H1 (cell line): Measurements from ENCODE around the gene ST6GALNAC2. TPM values are rescaled to one million over a fixed set of nuclear protein-coding genes. Genes with fewer than 3 reads are reported as not detected.

Experiments
- CTCF ChIA-PET: fragments of 300-600 bp; sonication (Branson Sonifier 250); formaldehyde crosslinking; loops from one replicate; lab custom pipeline; 2021; ENCODE audit not compliant: partially characterized antibody; lab: Charles Lee
- POLR2A ChIA-PET: fragments of 300-600 bp; sonication (Branson Sonifier 250); formaldehyde crosslinking; loops from one replicate; lab custom pipeline; 2021; ENCODE audit warnings: inconsistent platforms; ENCODE audit not compliant: partially characterized antibody; lab: Charles Lee
- DNase-seq, 2 experiments: peaks; one replicate each; pipeline versions ENCODE4 v3.0.0 to v3.0.0-alpha.2; 2010 to 2022; ENCODE audit warnings: low spot score in 2 of 2, low read depth in 1 of 2, mixed read lengths in 1 of 2
- FAIRE-seq: peaks from 2 replicates; lab custom pipeline; 2011; peaks lifted over from hg19 to GRCh38; lab: Jason Lieb, UNC
- H2AFZ ChIP-seq: 2 replicates; pipeline ENCODE4 v1.8.1; 2012; ENCODE audit warnings: low read length, inconsistent platforms
- H2AK5ac ChIP-seq: 2 replicates; pipeline ENCODE4 v1.6.1; 2013; ENCODE audit warnings: low read depth, low read length
- H2BK120ac ChIP-seq: replicated peaks from 2 replicates; pipeline ENCODE3; 2013; ENCODE audit warnings: low read depth, low read length, inconsistent platforms
- H2BK12ac ChIP-seq: 2 replicates; pipeline ENCODE4 v1.6.1; 2013; ENCODE audit warnings: low read depth, low read length
- H2BK15ac ChIP-seq: 2 replicates; pipeline ENCODE4 v1.6.1; 2013; ENCODE audit warnings: low read length
- H2BK20ac ChIP-seq: 2 replicates; pipeline ENCODE4 v1.6.1; 2013; ENCODE audit warnings: low read length
- H2BK5ac ChIP-seq: 2 replicates; pipeline ENCODE4 v1.6.1; 2013; ENCODE audit warnings: low read depth, low read length
- H3K14ac ChIP-seq: 2 replicates; pipeline ENCODE4 v1.6.1; 2013; ENCODE audit warnings: inconsistent platforms; ENCODE audit not compliant: insufficient read length
- H3K18ac ChIP-seq: 2 replicates; pipeline ENCODE4 v1.6.1; 2013; ENCODE audit warnings: low read length; ENCODE audit errors: extremely low read depth
- H3K23ac ChIP-seq: 2 replicates; pipeline ENCODE4 v1.6.1; 2013; ENCODE audit warnings: inconsistent platforms; ENCODE audit not compliant: insufficient read length
- H3K23me2 ChIP-seq: 2 replicates; pipeline ENCODE4 v1.6.1; 2013; ENCODE audit warnings: low read depth, low read length
- H3K27ac ChIP-seq: 2 replicates; pipeline ENCODE4 v1.6.1; 2011; ENCODE audit warnings: low read depth, low read length, inconsistent platforms
- H3K27me3 ChIP-seq, 4 experiments: replicated peaks in 1 of 4; 1 replicate in 1 of 4; 2 replicates in 3 of 4; pipeline versions ENCODE4 v1.6.1 to v1.8.1; 2011 to 2013; ENCODE audit warnings: low read length in 3 of 4, mild to moderate bottlenecking in 3 of 4, inconsistent platforms in 2 of 4, mixed read lengths in 2 of 4, moderate library complexity in 1 of 4; ENCODE audit not compliant: control insufficient read depth in 3 of 4, insufficient read depth in 3 of 4; ENCODE audit errors: extremely low read depth in 1 of 4
- H3K36me3 ChIP-seq, 4 experiments: 2 replicates each; pipeline versions ENCODE4 v1.6.1 to v1.8.1; 2011 to 2013; ENCODE audit warnings: mild to moderate bottlenecking in 4 of 4, low read length in 3 of 4, moderate library complexity in 2 of 4, control low read depth in 1 of 4, inconsistent platforms in 1 of 4; ENCODE audit not compliant: insufficient read depth in 4 of 4, control insufficient read depth in 2 of 4
- H3K4ac ChIP-seq: replicated peaks from 2 replicates; pipeline ENCODE3; 2013; ENCODE audit warnings: low read length, low read depth, mixed read lengths, inconsistent platforms; ENCODE audit not compliant: insufficient read length
- H3K4me1 ChIP-seq, 4 experiments: replicated peaks in 1 of 4; 1 replicate in 1 of 4; 2 replicates in 3 of 4; pipeline versions ENCODE4 v1.6.1 to v1.8.1; 2011 to 2013; ENCODE audit warnings: low read length in 3 of 4, inconsistent platforms in 2 of 4, mixed read lengths in 1 of 4; ENCODE audit not compliant: insufficient read depth in 4 of 4, control insufficient read depth in 3 of 4
- H3K4me2 ChIP-seq, 2 experiments: 2 replicates each; pipeline versions ENCODE4 v1.6.1 to v1.8.1; 2011 to 2013; ENCODE audit warnings: low read depth in 2 of 2, low read length in 2 of 2, control low read depth in 1 of 2, inconsistent platforms in 1 of 2, mild to moderate bottlenecking in 1 of 2; ENCODE audit not compliant: insufficient read depth in 1 of 2
- H3K4me3 ChIP-seq, 4 experiments: fragments of 200-600, 300-600 bp in 1 of 4; sonication (generic), shearing (Covaris generic), sonication (Bioruptor Twin) in 1 of 4; 2 replicates each; pipeline versions ENCODE4 v1.5.1 to v1.8.1; 2011 to 2016; ENCODE audit warnings: low read length in 4 of 4, low read depth in 3 of 4, control low read depth in 2 of 4, inconsistent platforms in 2 of 4, mild to moderate bottlenecking in 2 of 4, mixed read lengths in 1 of 4, moderate library complexity in 1 of 4; ENCODE audit not compliant: insufficient read depth in 2 of 4; ENCODE audit errors: extremely low read depth in 1 of 4
- H3K56ac ChIP-seq: replicated peaks from 2 replicates; pipeline ENCODE3; 2013; ENCODE audit warnings: low read depth, mild to moderate bottlenecking, mixed read lengths, low read length, inconsistent platforms; ENCODE audit not compliant: insufficient read length
- H3K79me1 ChIP-seq: 2 replicates; pipeline ENCODE4 v1.6.1; 2013; ENCODE audit warnings: low read depth, low read length, control low read depth
- H3K79me2 ChIP-seq, 2 experiments: 2 replicates each; pipeline versions ENCODE4 v1.6.1 to v1.8.1; 2012 to 2013; ENCODE audit warnings: low read length in 2 of 2, mild to moderate bottlenecking in 2 of 2, inconsistent platforms in 1 of 2; ENCODE audit not compliant: insufficient read depth in 2 of 2, control insufficient read depth in 1 of 2
- H3K9ac ChIP-seq, 4 experiments: replicated peaks in 1 of 4; 1 replicate in 1 of 4; 2 replicates in 3 of 4; pipeline versions ENCODE4 v1.6.1 to v1.8.1; 2011 to 2013; ENCODE audit warnings: low read depth in 3 of 4, low read length in 3 of 4, control low read depth in 2 of 4, mild to moderate bottlenecking in 2 of 4, moderate library complexity in 2 of 4, inconsistent platforms in 1 of 4; ENCODE audit errors: extremely low read depth in 1 of 4
- H3K9me3 ChIP-seq, 2 experiments: 2 replicates each; pipeline versions ENCODE4 v1.6.1 to v1.8.1; 2012 to 2013; ENCODE audit warnings: mild to moderate bottlenecking in 2 of 2, moderate library complexity in 2 of 2, control low read depth in 1 of 2, inconsistent platforms in 1 of 2, low read depth in 1 of 2, low read length in 1 of 2, mixed read lengths in 1 of 2; ENCODE audit not compliant: insufficient read depth in 2 of 2
- H4K20me1 ChIP-seq, 2 experiments: replicated peaks in 1 of 2; 2 replicates each; pipeline versions ENCODE3 to v1.8.1; 2011 to 2013; ENCODE audit warnings: inconsistent platforms in 2 of 2, low read length in 2 of 2, mild to moderate bottlenecking in 1 of 2; ENCODE audit not compliant: insufficient read depth in 2 of 2, control insufficient read depth in 1 of 2
- H4K5ac ChIP-seq: 2 replicates; pipeline ENCODE4 v1.6.1; 2013; ENCODE audit warnings: low read length, low read depth, mixed read lengths, inconsistent platforms; ENCODE audit not compliant: insufficient read length
- H4K8ac ChIP-seq: 2 replicates; pipeline ENCODE4 v1.8.0; 2013; ENCODE audit warnings: mild to moderate bottlenecking, moderate library complexity, low read length, inconsistent platforms; ENCODE audit not compliant: insufficient read depth; ENCODE audit errors: extremely low read depth
- H4K91ac ChIP-seq: replicated peaks from 2 replicates; pipeline ENCODE3; 2013; ENCODE audit warnings: low read length, mixed read lengths, inconsistent platforms; ENCODE audit not compliant: insufficient read length
- BCL11A ChIP-seq, 2 experiments: IDR thresholded peaks; one replicate each; pipeline ENCODE4 v1.6.1; 2011; ENCODE audit warnings: low read depth in 2 of 2, low read length in 2 of 2, mild to moderate bottlenecking in 2 of 2
- CEBPB ChIP-seq: IDR thresholded peaks from 2 replicates; pipeline ENCODE4 v1.6.1; 2012; ENCODE audit warnings: low read depth, low read length
- CTCF ChIP-seq, 3 experiments: IDR thresholded peaks; 1 replicate in 2 of 3; 2 replicates in 1 of 3; pipeline versions ENCODE4 v1.5.1 to v1.6.1; 2011; ENCODE audit warnings: low read length in 3 of 3, mild to moderate bottlenecking in 3 of 3, inconsistent platforms in 2 of 3, low read depth in 1 of 3, moderate library complexity in 1 of 3; ENCODE audit not compliant: insufficient read depth in 1 of 3; ENCODE audit errors: control extremely low read depth in 1 of 3
- HDAC2 ChIP-seq, 2 experiments: fragments of 300-600 bp in 1 of 2; sonication (generic) in 1 of 2; IDR thresholded peaks; 2 replicates each; pipeline ENCODE4 v1.6.1; 2011 to 2012; ENCODE audit warnings: low read depth in 2 of 2, low read length in 2 of 2, mild to moderate bottlenecking in 2 of 2, moderate library complexity in 2 of 2, borderline replicate concordance in 1 of 2, inconsistent platforms in 1 of 2
- MAX ChIP-seq: IDR thresholded peaks from 2 replicates; pipeline ENCODE4 v1.6.1; 2012; ENCODE audit warnings: inconsistent platforms
- NANOG ChIP-seq: IDR thresholded peaks from 2 replicates; pipeline ENCODE4 v1.6.1; 2011; ENCODE audit warnings: low read length, low read depth, mild to moderate bottlenecking, inconsistent platforms; ENCODE audit not compliant: insufficient read depth, poor library complexity, severe bottlenecking
- SIX5 ChIP-seq: IDR thresholded peaks from 2 replicates; pipeline ENCODE4 v1.6.1; 2011; ENCODE audit warnings: mild to moderate bottlenecking, low read depth, low read length
- SRF ChIP-seq: IDR thresholded peaks from 2 replicates; pipeline ENCODE4 v1.6.1; 2011; ENCODE audit warnings: mild to moderate bottlenecking, low read depth, low read length, moderate library complexity
- TAF7 ChIP-seq: optimal IDR thresholded peaks from 2 replicates; pipeline ENCODE3; 2011; ENCODE audit warnings: low read depth, mild to moderate bottlenecking, inconsistent platforms, low read length, moderate library complexity, borderline replicate concordance
- WGBS, 2 experiments: shearing (Covaris generic) in 1 of 2; methylation state at CpG; one replicate each; pipeline versions ENCODE4 v1.1.6 to v1.1.7; 2013 to 2015; ENCODE audit warnings: low lambda C conversion rate in 2 of 2, mixed read lengths in 2 of 2, inconsistent platforms in 1 of 2, low coverage in 1 of 2, missing lambda C conversion rate in 1 of 2; ENCODE audit not compliant: insufficient replicate concordance in 2 of 2, insufficient coverage in 1 of 2, insufficient read length in 1 of 2; ENCODE audit errors: extremely low coverage in 1 of 2, missing lambda C conversion rate in 1 of 2; 5-methylcytosine and 5-hydroxymethylcytosine counted together
- polyA plus RNA-seq, 7 experiments: library from polyadenylated mRNA; depleted of rRNA in 3 of 7; stranded (reverse) in 5 of 7; unstranded in 2 of 7; fragments of >200 nt in 5 of 7; fragments of 200-250 nt in 2 of 7; gene quantifications; 1 replicate in 5 of 7; 2 replicates in 1 of 7; 4 replicates in 1 of 7; pipeline versions ENCODE4 v1.2.1 to v1.2.3, GENCODE V29; 2011 to 2013; ENCODE audit warnings: missing spikeins in 2 of 7, mixed read lengths in 2 of 7
- total RNA-seq: library from RNA; stranded (reverse); fragmentation: NEBNext Ultra II Directional; extraction: Animal tissue kit (Norgen Biotek cat#: 25700); gene quantifications from 2 replicates; pipeline ENCODE4 v1.2.1, GENCODE V29; 2021

ST6GALNAC2 gene
- total and polyA plus RNA-seq, 2 of the 8 experiments (the other 6 are each of a cell fraction or from before 2014, with no cell fraction given): 0.09 TPM; not detected in 1

DNA sequence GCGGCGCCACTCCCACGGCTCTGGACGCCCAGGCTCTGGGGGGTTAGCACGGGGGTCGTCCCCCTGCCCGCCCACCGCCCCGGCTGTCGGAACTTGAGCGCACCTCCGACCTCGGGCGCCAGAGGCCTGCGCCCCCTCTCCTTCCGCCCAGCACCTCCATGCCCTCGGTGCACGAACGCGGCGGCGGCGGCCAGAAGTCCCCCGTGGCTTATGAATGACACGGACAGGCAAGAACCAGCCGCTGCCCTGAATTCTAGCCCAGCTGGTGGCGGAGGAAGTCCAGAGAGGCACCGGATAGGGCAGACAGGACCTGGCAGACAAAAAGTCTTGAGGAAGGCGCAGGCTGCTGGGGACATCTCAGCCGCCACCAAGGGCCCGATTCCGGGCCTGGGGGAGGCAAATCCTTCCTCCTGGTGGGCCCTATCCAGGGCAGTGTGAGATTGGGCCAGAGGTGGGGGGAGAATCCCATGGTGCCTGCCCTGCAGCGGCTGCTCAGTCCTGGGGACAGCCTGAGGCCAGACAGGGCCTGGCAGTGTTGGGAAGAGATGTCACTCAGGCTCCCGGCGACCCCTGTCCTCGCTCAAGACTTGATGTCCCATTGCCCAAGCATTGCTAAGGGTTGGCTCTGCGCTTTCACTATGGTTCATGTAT lies 47.3 kb downstream of the ST6GALNAC2 start:
- peaks cover 8 to 46% (median 37%) of the 10 kb centered on the region in 4 experiments for H3K27me3 ChIP-seq
- H3K23ac ChIP-seq: no peak overlapping the region
- no peaks in the 10 kb centered on the region for H3K36me3 ChIP-seq
- peak overlapping the region; percentile 35 to 67 (median 46) for H3K4me3 ChIP-seq
- H2BK5ac ChIP-seq: no peak overlapping the region
- no peak overlapping the region for H4K5ac ChIP-seq
- DNase-seq: no peak
- H2BK120ac ChIP-seq: no peak overlapping the region
- H3K4me1 ChIP-seq: peaks cover 0 to 17% (median 9%) of the 10 kb centered on the region in 4 experiments; a peak in 6 of 7 replicates
- no peak overlapping the region for H3K14ac ChIP-seq
- WGBS, 2 experiments: 24% methylated on average over 19 of the region's 37 CpGs; no CpG with 5 or more reads in 1 of the 2 experiments
- H3K18ac ChIP-seq: peak overlapping the region; percentile 60
- H4K20me1 ChIP-seq: no peaks in the 10 kb centered on the region
- no peaks in the 10 kb centered on the region for H3K79me1 ChIP-seq
- H2BK20ac ChIP-seq: no peak overlapping the region
- FAIRE-seq: no peak
- H3K9ac ChIP-seq: no peak overlapping the region; a peak in 1 of 7 replicates
- no peak overlapping the region for H4K91ac ChIP-seq
- peak overlapping the region; percentile 17 for H3K4ac ChIP-seq
- H3K23me2 ChIP-seq: peaks cover 11% of the 10 kb centered on the region
- no peaks in the 10 kb centered on the region for H3K9me3 ChIP-seq
- H3K56ac ChIP-seq: no peak overlapping the region
- no peak overlapping the region for H2BK15ac ChIP-seq
- no peak overlapping the region for H2AFZ ChIP-seq
- no peaks in the 10 kb centered on the region for H3K79me2 ChIP-seq
- ChIA-PET POLR2A (interaction anchor here (3.7 to 4.0 kb wide), 2 partner anchors 9 to 20 kb away, joined by 30 to 38 read pairs; no protein-coding TSS in a partner anchor), CTCF (interaction anchor here (1.0 to 15.6 kb wide), 6 partner anchors 8 to 346 kb away, joined by 3 to 260 read pairs (median 26); no protein-coding TSS in a partner anchor)
- H4K8ac ChIP-seq: no peak overlapping the region
- H2BK12ac ChIP-seq: no peak overlapping the region
- H3K27ac ChIP-seq: no peak overlapping the region
- peak overlapping the region; percentile 76 to 99 for H3K4me2 ChIP-seq
- no peak overlapping the region for H2AK5ac ChIP-seq
- no peak for TF ChIP-seq NANOG
- TF ChIP-seq SIX5: no peak
- TF ChIP-seq CEBPB: no peak
- TF ChIP-seq SRF: no peak
- TF ChIP-seq CTCF (IDR thresholded peaks at IDR 0.05; ENCODE audit: control extremely low read depth in 1 of 3, insufficient read depth in 1 of 3, low read depth in 1 of 3, low read length in 3 of 3): no peak
- 0 out of 4 replicates have a peak, but pooled peaks of 1 of the 2 experiments have one; percentile 15 for TF ChIP-seq HDAC2 (IDR thresholded peaks at IDR 0.05; ENCODE audit: borderline replicate concordance in 1 of 2, low read depth in 2 of 2, low read length in 2 of 2)
- TF ChIP-seq MAX: no peak; the same call in 1 of the 2 replicates
- no peak for TF ChIP-seq TAF7
- TF ChIP-seq BCL11A (IDR thresholded peaks at IDR 0.05; ENCODE audit: low read depth in 2 of 2, low read length in 2 of 2): no peak
